ENCODE results near the gene BAMBI.
A peak's percentile ranks its signal among the peaks of the same experiment; 100 is the strongest.

BAMBI gene

GRCh38 chr10:28705472-28705871 lies 28.2 kb downstream of the BAMBI start:
- DNase-seq (ENCODE audit: low spot score), result no peak

GRCh38 chr10:28709001-28709710 lies 31.8 kb downstream of the BAMBI start:
- no peak for DNase-seq (ENCODE audit: low spot score)

GRCh38 chr10:28710202-28710886 lies 33.0 kb downstream of the BAMBI start:
- DNase-seq (ENCODE audit: low spot score), result no peak

DNA sequence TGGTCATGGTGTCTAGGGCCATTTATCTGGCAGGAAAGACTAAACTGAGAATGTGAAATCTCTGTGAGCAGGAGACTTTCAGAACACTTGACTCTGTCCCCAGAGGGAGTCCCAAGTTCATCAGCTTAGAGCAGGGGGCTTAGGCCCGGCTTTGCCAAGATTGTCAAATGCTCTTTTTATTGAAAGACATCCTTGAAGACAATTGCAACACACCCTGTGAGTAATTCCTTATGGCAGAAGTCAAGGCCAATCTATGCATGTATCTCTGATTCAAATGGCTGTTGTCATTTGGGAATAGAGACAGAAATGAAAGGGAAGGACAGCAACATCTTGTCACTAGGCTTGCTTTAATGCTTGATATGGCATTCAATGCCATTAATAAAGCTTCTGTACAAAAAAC lies 33.7 kb downstream of the BAMBI start:
- no peak for DNase-seq (ENCODE audit: low spot score)

DNA sequence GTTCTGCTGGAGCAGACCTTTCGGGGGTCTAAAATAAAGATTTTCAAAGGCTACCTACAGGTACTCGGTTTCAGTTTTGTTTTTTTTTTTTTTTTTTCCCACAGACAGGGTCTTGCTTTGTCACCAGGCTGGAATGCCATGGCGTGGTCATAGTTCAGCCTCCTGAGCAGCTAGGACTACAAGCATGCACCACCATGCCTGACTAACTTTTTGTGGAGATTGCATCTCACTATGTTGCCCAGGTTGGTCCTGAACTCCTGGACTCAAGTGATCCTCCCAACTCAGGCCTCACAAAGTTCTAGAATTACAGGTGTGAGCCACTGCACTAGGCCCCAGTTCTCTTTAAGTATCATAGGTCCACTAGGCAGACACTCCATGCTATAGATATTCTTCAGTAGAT lies 34.5 kb downstream of the BAMBI start:
- no peak for DNase-seq (ENCODE audit: low spot score)

DNA sequence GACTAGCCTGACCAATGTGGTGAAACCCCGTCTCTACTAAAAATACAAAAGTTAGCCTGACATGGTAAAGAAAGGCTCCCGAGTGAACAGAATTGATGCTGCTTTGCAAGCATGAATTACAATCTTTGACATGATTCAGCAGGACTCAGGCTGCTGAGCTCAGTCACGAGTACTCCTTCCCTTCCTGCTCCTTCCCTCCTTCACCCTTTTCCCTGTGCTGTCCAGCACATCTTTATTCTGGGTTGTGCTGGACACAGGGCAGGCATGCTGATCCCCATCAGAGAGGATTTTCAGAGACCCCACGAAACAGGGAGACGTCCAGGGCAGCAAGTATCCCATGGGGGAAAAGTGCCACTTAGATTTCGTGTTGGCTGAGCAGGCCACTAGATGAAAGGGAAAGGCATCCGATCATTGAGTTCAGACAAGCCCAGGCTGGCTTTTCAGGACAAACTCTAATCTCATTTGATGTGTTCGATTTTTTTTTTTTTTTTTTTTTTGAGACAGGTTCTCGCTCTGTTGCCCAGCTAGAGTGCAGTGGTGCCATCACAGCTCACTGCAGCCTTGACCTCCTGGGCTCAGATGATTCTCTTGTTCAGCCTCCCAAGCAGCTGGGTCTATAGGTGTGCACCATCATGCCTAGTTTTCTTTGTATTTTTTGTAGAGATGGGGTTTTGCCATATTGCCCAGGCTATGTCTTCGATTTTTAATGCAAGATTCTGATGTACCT lies 36.5 kb downstream of the BAMBI start:
- no peak for DNase-seq (ENCODE audit: low spot score)

DNA sequence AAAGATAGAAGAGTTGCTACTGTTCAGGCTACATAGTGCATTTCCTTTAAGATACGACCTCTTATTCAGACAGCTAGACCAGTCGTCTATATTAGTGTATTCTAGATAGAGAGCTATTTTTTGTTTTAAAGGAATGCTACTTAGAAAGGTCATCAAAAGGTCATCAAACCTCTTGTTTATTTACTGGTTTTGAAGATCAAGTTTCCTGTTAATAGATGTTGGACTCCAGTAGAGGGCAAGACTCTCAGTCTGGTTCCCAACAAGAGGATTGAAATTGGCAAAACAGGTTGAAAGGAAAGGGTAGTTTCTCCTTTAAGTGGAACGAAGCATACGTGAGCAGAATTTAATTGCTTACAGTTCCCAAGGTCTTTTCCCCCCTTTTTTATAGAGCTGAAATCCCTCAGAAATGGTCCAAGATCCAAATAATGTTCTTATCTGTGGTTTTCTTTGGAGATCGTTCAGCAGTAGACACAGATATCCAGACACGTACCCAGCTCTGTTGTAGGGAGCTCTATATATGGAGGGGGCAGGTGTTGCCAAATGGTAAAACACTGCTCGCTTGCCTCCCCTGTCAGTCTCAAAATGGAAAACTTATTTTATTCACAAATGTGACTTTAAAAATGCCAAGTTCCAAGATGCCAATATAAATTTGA lies 37.2 kb downstream of the BAMBI start:
- DNase-seq (ENCODE audit: low spot score), result no peak

GRCh38 chr10:28715246-28715645 lies 37.9 kb downstream of the BAMBI start:
- DNase-seq (ENCODE audit: low spot score), result no peak

- DNase-seq (ENCODE audit: low spot score), result no peak
Measured at GRCh38 chr10:28715757-28716156, 38.4 kb downstream of the BAMBI start.

DNA sequence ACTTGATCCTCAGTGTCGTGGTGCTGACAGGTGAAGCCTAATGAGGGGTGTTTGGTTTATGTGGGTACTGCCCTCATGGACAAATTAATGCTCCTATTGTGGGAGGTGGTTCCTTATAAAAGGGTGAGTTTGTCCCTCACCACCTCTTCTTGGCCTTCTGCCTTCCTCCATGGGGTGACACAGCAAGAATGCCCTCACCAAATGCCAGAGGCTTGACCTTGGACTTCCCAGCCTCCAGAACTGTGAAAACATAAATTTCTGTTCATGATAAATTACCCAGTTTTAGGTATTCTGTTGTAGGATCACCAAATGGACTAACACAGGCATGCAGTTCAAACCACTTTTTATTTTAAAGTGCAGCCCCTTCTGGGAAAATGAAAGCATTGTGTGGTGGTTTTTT lies 39.4 kb downstream of the BAMBI start:
- no peak for DNase-seq (ENCODE audit: low spot score)

DNA sequence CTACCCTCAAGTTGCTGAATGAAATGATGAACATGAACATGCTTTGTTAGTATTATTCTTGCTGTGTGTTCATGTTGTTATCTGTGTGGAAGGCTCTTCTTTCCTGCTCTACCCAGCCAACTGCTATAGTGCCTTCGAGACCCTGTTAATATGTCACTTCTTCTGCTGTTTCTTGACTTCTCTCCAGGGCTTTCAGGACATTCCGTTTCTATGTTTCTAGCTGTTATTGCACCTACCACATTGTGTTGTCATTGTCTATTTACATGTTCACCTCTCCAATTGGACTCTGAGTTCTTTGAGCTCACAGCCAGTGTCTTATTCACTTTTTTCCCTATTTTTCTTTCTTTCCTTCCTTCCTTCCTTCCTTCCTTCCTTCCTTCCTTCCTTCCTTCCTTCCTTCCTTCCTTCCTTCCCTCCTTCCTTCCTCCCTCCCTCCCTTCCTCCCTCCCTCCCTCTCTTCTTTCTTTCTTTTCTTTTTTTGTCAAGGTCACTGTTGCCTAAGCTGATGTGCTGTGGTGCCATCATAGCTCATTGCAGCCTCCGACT lies 40.4 kb downstream of the BAMBI start:
- DNase-seq (ENCODE audit: low spot score), result no peak

DNA sequence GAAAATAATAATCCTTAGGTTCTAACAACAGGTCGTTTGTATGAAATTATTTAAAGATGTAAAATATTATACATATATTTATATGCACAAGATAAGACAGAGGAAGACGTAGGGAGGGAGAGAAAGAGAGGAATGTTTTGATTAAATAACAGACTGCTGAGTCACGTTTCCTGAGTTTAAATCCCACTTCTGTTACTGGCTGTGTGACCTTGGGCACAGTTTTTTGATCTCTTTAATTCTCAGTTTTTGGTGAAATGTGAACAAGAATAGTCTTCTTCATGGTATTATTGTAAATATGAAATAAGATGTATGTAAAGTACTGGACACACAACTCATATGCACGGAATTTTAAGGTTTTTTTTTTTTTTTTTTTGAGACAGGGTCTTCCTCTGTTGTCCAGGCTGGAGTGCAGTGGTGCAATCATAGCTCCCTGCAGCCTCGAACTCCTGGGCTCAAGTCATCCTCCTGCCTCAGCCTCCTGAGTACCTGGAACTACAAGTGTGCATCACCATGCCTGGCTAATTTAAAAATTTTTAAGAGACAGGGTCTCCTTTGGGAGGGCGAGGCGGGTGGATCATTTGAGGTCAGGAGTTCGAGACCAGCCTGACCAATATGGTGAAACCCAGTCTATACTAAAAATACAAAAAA lies 42.6 kb downstream of the BAMBI start:
- DNase-seq (ENCODE audit: low spot score), result peak; percentile 30

DNA sequence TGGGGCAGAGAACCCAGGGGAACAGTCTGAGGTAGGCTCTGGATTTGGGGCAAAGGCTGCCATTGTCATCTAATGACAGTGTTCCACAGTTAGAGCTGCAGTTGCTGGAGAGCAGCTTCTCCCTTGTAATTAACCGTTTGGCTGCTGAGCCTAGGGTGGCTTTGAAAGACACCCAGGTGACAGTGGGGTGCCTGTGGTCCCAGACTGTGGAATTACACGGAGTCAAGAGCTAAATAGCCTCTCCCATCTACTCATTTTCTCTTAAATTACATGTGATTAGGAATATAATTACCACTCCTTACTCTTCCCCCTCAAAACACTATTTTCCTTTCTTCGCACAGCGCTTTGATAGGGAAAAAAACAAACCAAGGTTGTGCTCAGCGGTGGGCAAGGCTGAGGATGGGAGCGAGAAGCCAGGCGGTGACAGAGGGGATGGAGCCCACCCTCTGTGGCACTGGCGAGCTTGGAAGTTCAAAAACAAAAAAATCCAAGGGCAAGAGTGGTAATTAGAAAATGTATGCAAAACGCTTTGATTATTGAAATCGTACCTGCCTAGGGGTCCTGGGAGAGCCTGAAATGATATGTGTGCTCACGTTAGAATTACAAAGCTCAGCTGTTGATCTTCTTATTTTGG lies 44.1 kb downstream of the BAMBI start:
- no peak for DNase-seq (ENCODE audit: low spot score)

DNA sequence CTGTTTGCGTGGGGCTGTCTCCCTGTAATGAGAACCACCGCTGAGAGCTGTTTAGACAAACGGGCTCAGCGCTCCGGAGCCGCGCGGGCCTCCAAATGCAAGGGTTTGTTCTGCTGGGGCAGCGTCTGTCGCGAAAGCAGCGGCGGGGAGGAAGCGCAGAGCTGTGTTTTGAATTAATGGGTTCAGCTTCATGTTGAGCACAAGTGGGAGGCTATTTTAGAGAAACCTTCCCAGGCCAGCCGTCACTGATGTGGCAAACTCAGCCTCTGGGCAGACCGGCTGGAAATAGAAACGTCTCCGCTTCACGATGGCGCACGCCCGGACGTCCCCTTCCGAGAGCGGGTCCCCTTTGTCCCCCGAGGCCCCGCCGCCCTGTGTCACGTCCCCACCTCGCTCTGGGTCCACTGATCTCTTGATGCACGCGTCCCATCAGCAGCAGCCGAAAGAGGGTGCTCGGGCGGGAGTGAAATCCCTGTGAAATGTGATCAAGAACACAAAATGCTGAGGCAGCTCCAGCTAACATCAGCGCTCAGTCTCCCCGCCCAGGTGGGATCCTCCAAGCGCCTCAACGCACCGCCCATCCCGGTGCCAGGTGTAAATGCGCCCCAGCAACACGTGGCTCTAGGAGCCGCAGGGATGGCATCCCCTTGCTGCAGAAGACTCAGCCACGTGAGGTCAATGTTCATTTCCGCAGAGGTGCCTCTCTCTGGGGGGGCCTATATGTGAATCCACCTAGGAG lies 44.9 kb downstream of the BAMBI start:
- DNase-seq (ENCODE audit: low spot score), result peak; percentile 41

DNA sequence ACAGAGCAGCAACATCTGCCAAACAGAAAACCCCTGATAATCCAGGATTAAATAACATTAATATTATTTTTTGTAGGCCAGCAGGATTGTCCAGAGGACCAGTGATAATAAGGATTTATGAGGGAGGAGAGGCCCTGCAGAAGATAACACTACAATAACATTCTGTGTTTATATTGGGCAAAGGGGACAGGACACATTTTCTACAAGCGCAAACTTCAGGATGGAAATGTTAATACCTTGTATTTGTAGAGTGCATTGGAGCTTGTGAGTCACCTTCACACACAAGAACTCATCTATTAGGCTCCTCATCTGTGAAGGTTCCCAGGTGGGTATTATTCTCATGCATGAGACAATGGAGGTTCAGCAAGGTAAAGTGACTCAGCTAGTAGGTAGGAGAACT lies 51.0 kb downstream of the BAMBI start:
- no peak for DNase-seq (ENCODE audit: low spot score)

GRCh38 chr10:28730031-28730778 lies 52.9 kb downstream of the BAMBI start:
- DNase-seq (ENCODE audit: low spot score), result no peak

GRCh38 chr10:28732091-28732490 lies 54.8 kb downstream of the BAMBI start:
- no peak for DNase-seq (ENCODE audit: low spot score)
